DMS79 treated with DMSO at 0.1 percent for 48 hours (cell line): ENCODE measurements around the gene QRFP.
"Not testable (repeated sequence)": the region's sequence is repeated elsewhere in the genome, so short reads cannot be mapped to it uniquely, and the experiment has no call there.

Experiments used
- DNase-seq: peaks from one replicate; lab custom pipeline; 2025; lab: John Stamatoyannopoulos, UW

The QRFP gene

DNA sequence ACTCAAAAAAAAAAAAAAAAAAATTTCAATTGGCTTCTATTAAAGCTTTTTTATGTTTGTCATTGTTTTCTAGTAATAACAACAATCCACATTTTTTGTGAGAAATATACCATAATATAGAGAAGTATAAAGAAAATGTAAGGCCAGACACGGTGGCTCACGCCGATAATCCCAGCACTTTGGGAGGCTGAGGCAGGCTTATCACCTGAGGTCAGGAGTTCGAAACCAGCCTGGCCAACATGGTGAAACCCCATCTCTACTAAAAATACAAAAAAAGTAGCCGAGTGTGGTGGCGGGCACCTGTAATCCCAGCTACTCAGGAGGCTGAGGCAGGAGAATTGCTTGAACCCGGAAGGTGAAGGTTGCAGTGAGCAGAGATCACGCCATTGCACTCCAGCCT lies 48.1 kb downstream of the QRFP start:
- DNase-seq, result not testable (repeated sequence)

DNA sequence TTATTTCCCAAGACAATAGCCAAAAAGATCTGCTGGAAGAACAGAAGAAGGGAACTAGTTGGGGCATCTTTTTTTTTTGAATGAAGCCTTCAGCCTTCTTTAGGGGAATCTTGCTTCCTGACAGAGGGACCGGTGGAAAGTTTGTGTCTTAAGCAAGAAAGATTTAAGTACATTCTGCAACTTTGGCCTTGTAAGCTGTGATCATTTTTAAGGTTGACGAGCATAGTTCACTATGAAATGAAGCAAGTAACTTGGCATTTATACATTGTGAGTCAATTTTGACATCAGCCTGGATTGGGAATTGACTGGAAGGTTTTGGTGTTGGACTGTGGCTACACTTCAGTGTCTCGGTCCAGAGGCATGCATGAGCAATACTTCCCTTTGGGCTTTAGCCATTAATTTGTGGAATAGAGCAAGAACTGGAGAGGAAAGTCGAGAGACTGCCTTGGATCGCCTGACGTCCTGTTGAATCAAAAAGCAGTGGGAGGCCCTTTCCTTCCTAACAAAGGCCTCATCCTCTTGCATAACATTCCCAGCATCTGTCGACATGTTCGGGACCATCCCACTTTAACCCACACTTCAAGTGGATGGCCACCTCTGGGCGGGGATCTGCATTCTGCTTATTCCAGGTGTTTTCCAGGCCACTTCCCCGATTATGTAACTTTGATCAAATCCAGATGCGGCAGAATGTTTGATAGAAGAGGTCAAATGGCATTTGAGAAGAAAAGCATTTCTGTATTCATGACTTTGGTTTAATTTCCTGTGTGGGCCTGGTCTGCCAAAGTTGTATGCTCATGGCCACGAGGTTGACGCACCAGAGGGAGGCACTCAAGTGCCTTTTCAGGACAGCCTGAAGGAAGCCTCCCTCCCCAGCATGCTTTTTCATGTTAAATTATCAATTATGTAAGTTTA lies 49.0 kb downstream of the QRFP start:
- DNase-seq, result no peak

GRCh38 chr9:130846487-130847305 lies 49.9 kb downstream of the QRFP start:
- DNase-seq, result no peak

DNA sequence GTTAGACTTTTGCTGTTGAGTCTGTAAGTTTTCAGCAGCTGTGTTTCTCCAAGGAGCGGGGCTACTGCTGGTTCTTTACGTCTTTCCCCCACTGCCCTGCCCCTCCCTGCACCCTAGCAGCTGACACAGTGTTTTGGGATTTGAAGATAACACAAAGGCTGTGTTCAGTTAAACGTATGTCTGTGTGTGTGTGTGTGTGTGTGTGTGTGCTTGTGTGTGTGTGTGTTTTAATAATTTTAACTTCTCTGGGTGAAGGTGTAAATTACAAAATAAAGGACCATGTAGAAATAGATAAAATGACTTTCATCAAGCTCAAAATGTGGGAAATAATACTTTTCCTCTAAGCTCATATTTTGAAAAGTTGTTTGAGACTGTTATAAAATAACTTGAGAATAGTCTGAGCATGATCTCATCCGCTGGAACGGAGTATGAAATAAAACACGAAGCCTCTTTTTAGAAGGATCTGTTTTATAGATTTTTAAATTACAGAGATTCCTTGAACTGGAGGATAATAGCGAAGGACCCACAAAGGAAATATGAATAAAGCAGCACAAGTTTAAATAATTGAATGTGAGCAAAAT lies 50.6 kb downstream of the QRFP start:
- DNase-seq, result no peak

DNA sequence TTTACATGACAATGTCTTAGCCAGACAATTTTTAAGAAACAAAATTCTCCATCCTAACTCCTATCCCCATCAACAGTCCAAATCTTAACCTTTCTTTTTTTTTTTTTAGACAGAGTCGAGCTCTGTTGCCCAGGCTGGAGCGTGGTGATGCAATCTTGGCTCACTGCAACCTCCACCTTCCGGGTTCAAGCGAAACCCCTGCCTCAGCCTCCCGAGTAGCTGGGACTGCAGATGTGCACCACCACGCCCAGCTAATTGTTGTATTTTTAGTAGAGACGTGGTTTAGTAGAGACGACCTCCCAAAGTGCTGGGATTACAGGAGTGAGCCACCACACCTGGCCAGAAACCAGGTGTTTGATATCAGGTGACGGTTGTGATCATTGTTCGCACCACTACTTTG lies 51.4 kb downstream of the QRFP start:
- DNase-seq, result no peak

GRCh38 chr9:130844044-130844451 lies 52.6 kb downstream of the QRFP start:
- DNase-seq, result no peak

- DNase-seq, result no peak
Observed at GRCh38 chr9:130843049-130843908, 53.3 kb downstream of the QRFP start.
